ENCODE data around the gene RCOR1.

The RCOR1 gene

GRCh38 chr14:102683399-102684297 lies 91.2 kb downstream of the RCOR1 start:
- H3K27ac ChIP-seq = no peak overlapping the region
- peaks cover 25 to 29% of the 10 kb centered on the region in 2 experiments for H3K4me1 ChIP-seq (ENCODE audit: control insufficient read depth in 1 of 2, insufficient read depth in 1 of 2, low read depth in 1 of 2, low read length in 1 of 2)
- no peaks in the 10 kb centered on the region for H3K9me3 ChIP-seq
- no peak overlapping the region for H3K4me3 ChIP-seq (ENCODE audit: low read depth in 1 of 2, low read length in 1 of 2)
- H3K36me3 ChIP-seq = peaks cover 21% of the 10 kb centered on the region
- TF ChIP-seq CTCF (IDR thresholded peaks at IDR 0.05) = no peak
- no peaks in the 10 kb centered on the region for H3K27me3 ChIP-seq

GRCh38 chr14:102684298-102684663 lies 91.8 kb downstream of the RCOR1 start:
- TF ChIP-seq CTCF (IDR thresholded peaks at IDR 0.05) = no peak
- peaks cover 21% of the 10 kb centered on the region for H3K36me3 ChIP-seq
- no peak overlapping the region for H3K27ac ChIP-seq
- H3K4me3 ChIP-seq (ENCODE audit: low read depth in 1 of 2, low read length in 1 of 2) = no peak overlapping the region
- peaks cover 31 to 36% of the 10 kb centered on the region in 2 experiments for H3K4me1 ChIP-seq (ENCODE audit: control insufficient read depth in 1 of 2, insufficient read depth in 1 of 2, low read depth in 1 of 2, low read length in 1 of 2)
- H3K27me3 ChIP-seq = no peaks in the 10 kb centered on the region
- no peaks in the 10 kb centered on the region for H3K9me3 ChIP-seq

- Histone ChIP-seq H3K9me3 (no peaks in the 10 kb centered on the region), H3K27me3 (no peaks in the 10 kb centered on the region)
- no peak for TF ChIP-seq CTCF (IDR thresholded peaks at IDR 0.05)
Measured at GRCh38 chr14:102686196-102686801, 93.8 kb downstream of the RCOR1 start.

GRCh38 chr14:102688290-102688689 lies 95.8 kb downstream of the RCOR1 start:
- Histone ChIP-seq H3K36me3 (peaks cover 11% of the 10 kb centered on the region), H3K27ac (peak overlapping the region; percentile 83), H3K27me3 (no peaks in the 10 kb centered on the region), H3K4me1 (ENCODE audit: control insufficient read depth in 1 of 2, insufficient read depth in 1 of 2, low read depth in 1 of 2, low read length in 1 of 2) (peaks cover 55 to 68% of the 10 kb centered on the region in 2 experiments), H3K9me3 (no peaks in the 10 kb centered on the region), H3K4me3 (ENCODE audit: low read depth in 1 of 2, low read length in 1 of 2) (peak overlapping the region in 1 of 2 experiments; percentile 22)
- no peak for TF ChIP-seq CTCF (IDR thresholded peaks at IDR 0.05)

More at GRCh38 chr14:102686196-102686801, 93.8 kb downstream of the RCOR1 start:
- Histone ChIP-seq H3K27ac (peak overlapping the region; percentile 83), H3K36me3 (peaks cover 21% of the 10 kb centered on the region), H3K4me1 (ENCODE audit: control insufficient read depth in 1 of 2, insufficient read depth in 1 of 2, low read depth in 1 of 2, low read length in 1 of 2) (peaks cover 44 to 51% of the 10 kb centered on the region in 2 experiments), H3K4me3 (ENCODE audit: low read depth in 1 of 2, low read length in 1 of 2) (no peak overlapping the region)

- TF ChIP-seq CTCF (IDR thresholded peaks at IDR 0.05) = no peak
Measured at GRCh38 chr14:102690509-102691286, 98.2 kb downstream of the RCOR1 start.

More at GRCh38 chr14:102690509-102691286, 98.2 kb downstream of the RCOR1 start:
- Histone ChIP-seq H3K4me1 (ENCODE audit: control insufficient read depth in 1 of 2, insufficient read depth in 1 of 2, low read depth in 1 of 2, low read length in 1 of 2) (peaks cover 75 to 91% of the 10 kb centered on the region in 2 experiments), H3K36me3 (no peaks in the 10 kb centered on the region), H3K4me3 (ENCODE audit: low read depth in 1 of 2, low read length in 1 of 2) (no peak overlapping the region), H3K9me3 (no peaks in the 10 kb centered on the region), H3K27ac (peak overlapping the region; percentile 83), H3K27me3 (no peaks in the 10 kb centered on the region)

Data from neutrophil (primary cell).